IMR-90 (cell line): ENCODE data around the gene TEX2. TPM values are rescaled to one million over a fixed set of nuclear protein-coding genes. Genes with fewer than 3 reads are reported as not detected.

Source experiments
- ATAC-seq: fragments of 200-7000 bp; cut with Tn5 transposase; 2 replicates; pipeline ENCODE4 v1.9.1; 2020; ENCODE audit warnings: low read depth, mild to moderate bottlenecking, moderate library complexity
- BruUV-seq: library from RNA; stranded (reverse); fragments of 400-500 nt; replicated peaks from 2 replicates; lab custom pipeline; 2021; lab: Mats Ljungman, UMichigan
- CTCF ChIA-PET: fragments of 300-600 bp; formaldehyde crosslinking; extraction: SDS; loops from one replicate; lab custom pipeline; 2021; ENCODE audit warnings: antibody characterized with exemption; lab: Yijun Ruan, JAX
- POLR2A ChIA-PET: fragments of 300-600 bp; sonication (Branson Sonifier 250); formaldehyde crosslinking; loops from one replicate; lab custom pipeline; 2022; ENCODE audit warnings: antibody characterized with exemption; ENCODE audit not compliant: unreplicated experiment; lab: Charles Lee
- DNase-seq: peaks from one replicate; pipeline ENCODE4 v3.0.0; 2013
- H2AFZ ChIP-seq: replicated peaks from 2 replicates; pipeline ENCODE3; 2013; ENCODE audit warnings: low read length, mild to moderate bottlenecking; ENCODE audit not compliant: poor library complexity
- H2AK5ac ChIP-seq: 2 replicates; pipeline ENCODE4 v1.6.1; 2013; ENCODE audit warnings: low read depth, low read length, inconsistent platforms
- H2AK9ac ChIP-seq: replicated peaks from 2 replicates; pipeline ENCODE3; 2013; ENCODE audit warnings: mild to moderate bottlenecking, low read depth, low read length, moderate library complexity; ENCODE audit not compliant: poor library complexity
- H2BK120ac ChIP-seq: 2 replicates; pipeline ENCODE4 v1.6.1; 2013; ENCODE audit warnings: low read depth, low read length, inconsistent platforms
- H2BK15ac ChIP-seq: 3 replicates; pipeline ENCODE4 v1.6.1; 2013; ENCODE audit warnings: low read depth, low read length, inconsistent platforms
- H2BK20ac ChIP-seq: 2 replicates; pipeline ENCODE4 v1.6.1; 2013; ENCODE audit warnings: low read depth, mild to moderate bottlenecking, inconsistent platforms, low read length, moderate library complexity
- H2BK5ac ChIP-seq: 2 replicates; pipeline ENCODE4 v1.6.1; 2013; ENCODE audit warnings: mild to moderate bottlenecking, low read depth, low read length, inconsistent platforms; ENCODE audit not compliant: poor library complexity, severe bottlenecking
- H3K14ac ChIP-seq: replicated peaks from 2 replicates; pipeline ENCODE4 v1.6.1; 2013; ENCODE audit warnings: low read depth, low read length, inconsistent platforms
- H3K18ac ChIP-seq: 2 replicates; pipeline ENCODE4 v1.6.1; 2013; ENCODE audit warnings: low read depth, low read length, control low read depth
- H3K23ac ChIP-seq: 2 replicates; pipeline ENCODE4 v1.6.1; 2013; ENCODE audit warnings: low read depth, low read length, inconsistent platforms
- H3K27ac ChIP-seq: 2 replicates; pipeline ENCODE4 v1.5.1; 2013; ENCODE audit warnings: mild to moderate bottlenecking, control low read depth, low read length; ENCODE audit not compliant: insufficient read depth
- H3K27me3 ChIP-seq: 2 replicates; pipeline ENCODE4 v1.6.1; 2013; ENCODE audit warnings: low read length; ENCODE audit not compliant: control insufficient read depth, insufficient read depth
- H3K36me3 ChIP-seq: 2 replicates; pipeline ENCODE4 v1.6.1; 2013; ENCODE audit warnings: low read length, mixed read lengths; ENCODE audit not compliant: control insufficient read depth, insufficient read depth
- H3K4ac ChIP-seq: 2 replicates; pipeline ENCODE4 v1.6.1; 2013; ENCODE audit warnings: low read depth, low read length, inconsistent platforms
- H3K4me1 ChIP-seq: 2 replicates; pipeline ENCODE4 v1.6.1; 2013; ENCODE audit warnings: low read length, mixed read lengths; ENCODE audit not compliant: control insufficient read depth, insufficient read depth
- H3K4me2 ChIP-seq: 2 replicates; pipeline ENCODE4 v1.6.1; 2013; ENCODE audit warnings: low read depth, mild to moderate bottlenecking, control low read depth, low read length, moderate library complexity
- H3K4me3 ChIP-seq: 2 replicates; pipeline ENCODE4 v1.5.1; 2013; ENCODE audit warnings: low read depth, mild to moderate bottlenecking, control low read depth, low read length, moderate library complexity; ENCODE audit not compliant: insufficient read depth
- H3K56ac ChIP-seq: 2 replicates; pipeline ENCODE4 v1.6.1; 2013; ENCODE audit warnings: low read length, inconsistent platforms; ENCODE audit not compliant: insufficient read depth; ENCODE audit errors: extremely low read depth
- H3K79me1 ChIP-seq, 2 experiments: 2 replicates each; pipeline ENCODE4 v1.6.1; 2013; ENCODE audit warnings: low read length in 2 of 2, inconsistent platforms in 1 of 2, low read depth in 1 of 2
- H3K9ac ChIP-seq: 2 replicates; pipeline ENCODE4 v1.6.1; 2013; ENCODE audit warnings: low read depth, low read length, control low read depth
- H3K9me1 ChIP-seq: 2 replicates; pipeline ENCODE4 v1.6.1; 2013; ENCODE audit warnings: low read length, inconsistent platforms; ENCODE audit not compliant: insufficient read depth
- H3K9me3 ChIP-seq: 2 replicates; pipeline ENCODE4 v1.6.1; 2013; ENCODE audit warnings: low read length; ENCODE audit not compliant: control insufficient read depth, insufficient read depth
- H4K20me1 ChIP-seq: 2 replicates; pipeline ENCODE4 v1.6.1; 2013; ENCODE audit warnings: low read length, inconsistent platforms; ENCODE audit not compliant: insufficient read depth
- H4K5ac ChIP-seq: 2 replicates; pipeline ENCODE4 v1.6.1; 2013; ENCODE audit warnings: mild to moderate bottlenecking, low read depth, low read length, control low read depth
- H4K8ac ChIP-seq, 2 experiments: 2 replicates each; pipeline ENCODE4 v1.6.1; 2013; ENCODE audit warnings: low read depth in 2 of 2, low read length in 2 of 2, control low read depth in 1 of 2, inconsistent platforms in 1 of 2
- H4K91ac ChIP-seq: 2 replicates; pipeline ENCODE4 v1.6.1; 2013; ENCODE audit warnings: low read depth, low read length, inconsistent platforms; ENCODE audit not compliant: insufficient read depth
- CTCF ChIP-seq: conservative IDR thresholded peaks from 2 replicates; pipeline ENCODE4 v1.5.1; 2012; ENCODE audit warnings: mild to moderate bottlenecking, low read depth, low read length, improper control_type of control experiment
- ELK1 ChIP-seq: fragments of 150-350 bp; IDR thresholded peaks from 2 replicates; pipeline ENCODE4 v1.6.1; 2016; ENCODE audit warnings: low read depth, mild to moderate bottlenecking, low read length, moderate library complexity, borderline replicate concordance
- FOS ChIP-seq: fragments of 150-350 bp; IDR thresholded peaks from 2 replicates; pipeline ENCODE4 v1.6.1; 2016; ENCODE audit warnings: low read depth, low read length
- MAFK ChIP-seq: IDR thresholded peaks from 2 replicates; pipeline ENCODE4 v1.6.1; 2012; ENCODE audit warnings: low read depth, low read length, improper control_type of control experiment
- NFE2L2 ChIP-seq: fragments of 150-350 bp; IDR thresholded peaks from 2 replicates; pipeline ENCODE4 v1.6.1; 2016; ENCODE audit warnings: low read depth, mild to moderate bottlenecking, low read length
- RAD21 ChIP-seq: IDR thresholded peaks from 2 replicates; pipeline ENCODE4 v1.6.1; 2012; ENCODE audit warnings: low read length, improper control_type of control experiment
- RCOR1 ChIP-seq: IDR thresholded peaks from 2 replicates; pipeline ENCODE4 v1.6.1; 2012; ENCODE audit warnings: mild to moderate bottlenecking, low read length, improper control_type of control experiment; ENCODE audit not compliant: insufficient replicate concordance
- WGBS, 2 experiments: methylation state at CpG; one replicate each; pipeline versions ENCODE4 v1.1.5 to v1.1.7; 2013; ENCODE audit warnings: missing lambda C conversion rate in 2 of 2; ENCODE audit not compliant: insufficient read length in 1 of 2; ENCODE audit errors: extremely low coverage in 2 of 2; 5-methylcytosine and 5-hydroxymethylcytosine counted together
- dilution Hi-C: fragments of 300-500 bp; cut with HindIII; formaldehyde crosslinking; loops from one replicate; pipeline ENCODE4 v1.14.3; 2018; ENCODE audit warnings: low sequenced_read_pairs; ENCODE audit not compliant: unreplicated experiment
- in situ Hi-C: fragments of 300-500 bp; cut with MboI; formaldehyde crosslinking; loops from 3 replicates; pipeline ENCODE4 v1.14.3; 2019; ENCODE audit warnings: low sequenced_read_pairs, inconsistent platforms, mixed read lengths
- intact Hi-C: fragments of 100-400 bp; cut with micrococcal nuclease; formaldehyde crosslinking; loops from 2 replicates; pipeline ENCODE4 v1.10.0; 2022
- polyA plus RNA-seq, 3 experiments: library from polyadenylated mRNA; depleted of rRNA; stranded (reverse); fragments of >200 nt; gene quantifications; 2 replicates each; pipeline ENCODE4 v1.2.3, GENCODE V29; 2012; ENCODE audit warnings: low replicate concordance in 1 of 3
- total RNA-seq: library from RNA; depleted of rRNA; stranded (reverse); fragments of >200 nt; gene quantifications from 2 replicates; pipeline ENCODE4 v1.2.3, GENCODE V29; 2012

The TEX2 gene
- total and polyA plus RNA-seq, 2 of the 4 experiments (the other 2 are of a cell fraction) = 18.2 to 21.9 TPM

GRCh38 chr17:64275016-64275415 is 12.0 kb upstream of the TEX2 start:
- H3K27me3 ChIP-seq = peaks cover 9% of the 10 kb centered on the region
- H3K27ac ChIP-seq = no peak overlapping the region
- in situ Hi-C loops (no loop called here), dilution Hi-C loops (no loop called here), intact Hi-C loops (no loop called here)
- no peak overlapping the region for H3K18ac ChIP-seq
- peaks cover 10% of the 10 kb centered on the region for H3K9me3 ChIP-seq
- 100% methylated on average over 1 of the region's 3 CpGs; no CpG with 5 or more reads in 1 of the 2 experiments for WGBS, 2 experiments
- H4K20me1 ChIP-seq = no peaks in the 10 kb centered on the region
- no peak overlapping the region for H2BK120ac ChIP-seq
- POLR2A ChIA-PET = no interaction called here
- no peak overlapping the region for H3K4ac ChIP-seq
- DNase-seq (no peak), ATAC-seq (no peak)
- no TSS peak for BruUV-seq
- no peaks in the 10 kb centered on the region for H3K4me1 ChIP-seq
- no peak overlapping the region for H2BK20ac ChIP-seq
- no peak overlapping the region; the same call in 1 of the 2 replicates for H3K14ac ChIP-seq
- H2BK5ac ChIP-seq = no peak overlapping the region
- no peak overlapping the region for H3K9ac ChIP-seq
- no peak overlapping the region for H4K91ac ChIP-seq
- no peak overlapping the region for H2AK5ac ChIP-seq
- no peak overlapping the region for H4K5ac ChIP-seq
- no peak overlapping the region for H3K23ac ChIP-seq
- H3K56ac ChIP-seq = no peak overlapping the region
- no peak overlapping the region for H2AFZ ChIP-seq
- no peak overlapping the region for H3K4me2 ChIP-seq
- H3K4me3 ChIP-seq = no peak overlapping the region
- no peak overlapping the region for H2BK15ac ChIP-seq
- CTCF ChIA-PET = no interaction called here
- TF ChIP-seq ELK1 = no peak
- no peak for TF ChIP-seq MAFK
- no peak for TF ChIP-seq RAD21
- no peak for TF ChIP-seq FOS
- TF ChIP-seq NFE2L2 = no peak
- TF ChIP-seq RCOR1 = no peak
- no peak for TF ChIP-seq CTCF
- H3K9me1 ChIP-seq = peaks cover 6% of the 10 kb centered on the region; the same call in 1 of the 2 replicates
- H4K8ac ChIP-seq = no peak overlapping the region
- H3K36me3 ChIP-seq = no peaks in the 10 kb centered on the region
- H3K79me1 ChIP-seq = no peaks in the 10 kb centered on the region
- H2AK9ac ChIP-seq = no peak overlapping the region
